HG03571 (cell line): ENCODE data around the gene HMHB1.
A peak's percentile ranks its signal among the peaks of the same experiment; 100 is the strongest.

Experiments used
- ATAC-seq: cut with Tn5 transposase; IDR thresholded peaks from one replicate; pipeline ENCODE4 v1.9.1; 2021; ENCODE audit not compliant: unreplicated experiment

Gene HMHB1

GRCh38 chr5:143812085-143812705 is at the start of gene HMHB1:
Gene HMHB1 (plus strand): TSS chr5:143812161.
- ATAC-seq = peak; percentile 62

GRCh38 chr5:143762636-143763220 is 49.2 kb upstream of the HMHB1 start:
- no peak for ATAC-seq

GRCh38 chr5:143767162-143767561 is 44.8 kb upstream of the HMHB1 start:
- ATAC-seq = no peak

- ATAC-seq = no peak
These were observed 42.8 kb upstream of the HMHB1 start for GRCh38 chr5:143769026-143769786.

- no peak for ATAC-seq
These were observed 41.5 kb upstream of the HMHB1 start for GRCh38 chr5:143770450-143770849.

GRCh38 chr5:143771189-143771588 is 40.8 kb upstream of the HMHB1 start:
- ATAC-seq = no peak

- no peak for ATAC-seq
These were observed 40.4 kb upstream of the HMHB1 start for GRCh38 chr5:143771602-143772001.

GRCh38 chr5:143772621-143773020 is 39.3 kb upstream of the HMHB1 start:
- no peak for ATAC-seq

- ATAC-seq = no peak
These were observed 36.7 kb upstream of the HMHB1 start for GRCh38 chr5:143775258-143775657.

- no peak for ATAC-seq
These were observed 35.0 kb upstream of the HMHB1 start for GRCh38 chr5:143776951-143777350.

GRCh38 chr5:143779506-143779905 is 32.5 kb upstream of the HMHB1 start:
- no peak for ATAC-seq

GRCh38 chr5:143781993-143782520 is 29.9 kb upstream of the HMHB1 start:
- no peak for ATAC-seq

- no peak for ATAC-seq
These were observed 29.2 kb upstream of the HMHB1 start for GRCh38 chr5:143782588-143783386.

GRCh38 chr5:143788401-143788800 is 23.6 kb upstream of the HMHB1 start:
- no peak for ATAC-seq

GRCh38 chr5:143790457-143791112 is 21.4 kb upstream of the HMHB1 start:
- ATAC-seq = no peak

- no peak for ATAC-seq
These were observed 19.9 kb upstream of the HMHB1 start for GRCh38 chr5:143791848-143792731.

GRCh38 chr5:143793249-143793648 is 18.7 kb upstream of the HMHB1 start:
- no peak for ATAC-seq

GRCh38 chr5:143796125-143796524 is 15.8 kb upstream of the HMHB1 start:
- ATAC-seq = no peak

- no peak for ATAC-seq
These were observed 15.2 kb upstream of the HMHB1 start for GRCh38 chr5:143796753-143797152.

- ATAC-seq = no peak
These were observed 11.2 kb upstream of the HMHB1 start for GRCh38 chr5:143800715-143801114.
